ENCODE results near the gene OR2AG2. TPM values are rescaled to one million over a fixed set of nuclear protein-coding genes. Genes with fewer than 3 reads are reported as not detected.

The OR2AG2 gene
- total RNA-seq, 1 donor from 2014 or later, result 0.78 TPM

- TF ChIP-seq CTCF (IDR thresholded peaks at IDR 0.05; ENCODE audit: partially characterized antibody, unreplicated experiment), result no peak
- Mint-ChIP-seq H3K9me3 (ENCODE audit: unreplicated experiment) (no peaks in the 10 kb centered on the region), H3K36me3 (ENCODE audit: unreplicated experiment) (no peaks in the 10 kb centered on the region), H3K27ac (ENCODE audit: unreplicated experiment) (no peak overlapping the region), H3K4me3 (ENCODE audit: unreplicated experiment) (no peak overlapping the region), H3K4me1 (ENCODE audit: low read depth, unreplicated experiment) (no peaks in the 10 kb centered on the region), H3K27me3 (ENCODE audit: unreplicated experiment) (no peaks in the 10 kb centered on the region)
- no peak for DNase-seq
These were observed 46.3 kb downstream of the OR2AG2 start for GRCh38 chr11:6725386-6725896.

- no peak overlapping the region for H3K4me3 Mint-ChIP-seq (ENCODE audit: unreplicated experiment)
- TF ChIP-seq CTCF (IDR thresholded peaks at IDR 0.05; ENCODE audit: partially characterized antibody, unreplicated experiment), result no peak
- H3K9me3 Mint-ChIP-seq (ENCODE audit: unreplicated experiment), result no peaks in the 10 kb centered on the region
- no peak overlapping the region for H3K27ac Mint-ChIP-seq (ENCODE audit: unreplicated experiment)
- no peak for DNase-seq
- H3K27me3 Mint-ChIP-seq (ENCODE audit: unreplicated experiment), result no peaks in the 10 kb centered on the region
- no peaks in the 10 kb centered on the region for H3K36me3 Mint-ChIP-seq (ENCODE audit: unreplicated experiment)
- H3K4me1 Mint-ChIP-seq (ENCODE audit: low read depth, unreplicated experiment), result no peaks in the 10 kb centered on the region
These were observed 47.8 kb downstream of the OR2AG2 start for GRCh38 chr11:6724013-6724412.

- H3K27me3 Mint-ChIP-seq (ENCODE audit: unreplicated experiment), result no peaks in the 10 kb centered on the region
These were observed 50.4 kb downstream of the OR2AG2 start for GRCh38 chr11:6721343-6721742.

GRCh38 chr11:6719576-6719975 is 52.2 kb downstream of the OR2AG2 start:
- H3K9me3 Mint-ChIP-seq (ENCODE audit: unreplicated experiment), result no peaks in the 10 kb centered on the region
- no peaks in the 10 kb centered on the region for H3K27me3 Mint-ChIP-seq (ENCODE audit: unreplicated experiment)
- H3K27ac Mint-ChIP-seq (ENCODE audit: unreplicated experiment), result no peak overlapping the region
- H3K36me3 Mint-ChIP-seq (ENCODE audit: unreplicated experiment), result no peaks in the 10 kb centered on the region
- no peaks in the 10 kb centered on the region for H3K4me1 Mint-ChIP-seq (ENCODE audit: low read depth, unreplicated experiment)
- no peak for DNase-seq
- no peak for TF ChIP-seq CTCF (IDR thresholded peaks at IDR 0.05; ENCODE audit: partially characterized antibody, unreplicated experiment)
- no peak overlapping the region for H3K4me3 Mint-ChIP-seq (ENCODE audit: unreplicated experiment)

More at GRCh38 chr11:6721343-6721742, 50.4 kb downstream of the OR2AG2 start:
- TF ChIP-seq CTCF (IDR thresholded peaks at IDR 0.05; ENCODE audit: partially characterized antibody, unreplicated experiment), result no peak
- Mint-ChIP-seq H3K27ac (ENCODE audit: unreplicated experiment) (no peak overlapping the region), H3K9me3 (ENCODE audit: unreplicated experiment) (no peaks in the 10 kb centered on the region), H3K4me3 (ENCODE audit: unreplicated experiment) (no peak overlapping the region), H3K4me1 (ENCODE audit: low read depth, unreplicated experiment) (no peaks in the 10 kb centered on the region), H3K36me3 (ENCODE audit: unreplicated experiment) (no peaks in the 10 kb centered on the region)
- DNase-seq, result no peak

GRCh38 chr11:6717426-6717825 is 54.4 kb downstream of the OR2AG2 start:
- H3K27ac Mint-ChIP-seq (ENCODE audit: unreplicated experiment), result no peak overlapping the region
- DNase-seq, result no peak
- H3K27me3 Mint-ChIP-seq (ENCODE audit: unreplicated experiment), result no peaks in the 10 kb centered on the region
- no peaks in the 10 kb centered on the region for H3K9me3 Mint-ChIP-seq (ENCODE audit: unreplicated experiment)
- no peaks in the 10 kb centered on the region for H3K4me1 Mint-ChIP-seq (ENCODE audit: low read depth, unreplicated experiment)
- no peak overlapping the region for H3K4me3 Mint-ChIP-seq (ENCODE audit: unreplicated experiment)
- no peak for TF ChIP-seq CTCF (IDR thresholded peaks at IDR 0.05; ENCODE audit: partially characterized antibody, unreplicated experiment)
- peaks cover 4% of the 10 kb centered on the region for H3K36me3 Mint-ChIP-seq (ENCODE audit: unreplicated experiment)

Other genes starting within 250 kb of the OR2AG2 start
- 16.2 TPM for gene RRP8, start 168.4 kb downstream of the OR2AG2 start, total RNA-seq (ENCODE audit: unreplicated experiment)
- 168 TPM for gene ILK, start 168.2 kb downstream of the OR2AG2 start, total RNA-seq (ENCODE audit: unreplicated experiment)
- 124 TPM for gene TAF10, start 159.8 kb downstream of the OR2AG2 start, total RNA-seq (ENCODE audit: unreplicated experiment)
- gene TPP1, start 152.6 kb downstream of the OR2AG2 start, total RNA-seq (ENCODE audit: unreplicated experiment), result 37.7 TPM
- 91.5 TPM for gene DCHS1, start 116.2 kb downstream of the OR2AG2 start, total RNA-seq (ENCODE audit: unreplicated experiment)
- 23.3 TPM for gene MRPL17, start 88.6 kb downstream of the OR2AG2 start, total RNA-seq (ENCODE audit: unreplicated experiment)
- not detected for gene OR2AG1, start 11.0 kb upstream of the OR2AG2 start, total RNA-seq (ENCODE audit: unreplicated experiment)
- 0.56 TPM for gene OR6A2, start 27.7 kb upstream of the OR2AG2 start, total RNA-seq (ENCODE audit: unreplicated experiment)
- gene OR10A5, start 73.7 kb upstream of the OR2AG2 start, total RNA-seq (ENCODE audit: unreplicated experiment), result not detected
- not detected for gene OR10A2, start 91.1 kb upstream of the OR2AG2 start, total RNA-seq (ENCODE audit: unreplicated experiment)
- gene OR10A4, start 104.6 kb upstream of the OR2AG2 start, total RNA-seq (ENCODE audit: unreplicated experiment), result not detected
- 0.64 TPM for gene OR2D2, start 120.5 kb upstream of the OR2AG2 start, total RNA-seq (ENCODE audit: unreplicated experiment)
- gene OR2D3, start 149.0 kb upstream of the OR2AG2 start, total RNA-seq (ENCODE audit: unreplicated experiment), result not detected
- gene ZNF215, start 154.4 kb upstream of the OR2AG2 start, total RNA-seq (ENCODE audit: unreplicated experiment), result 7.0 TPM
- gene ZNF214, start 248.4 kb upstream of the OR2AG2 start, total RNA-seq (ENCODE audit: unreplicated experiment), result 1.8 TPM
- gene NLRP14, start 248.5 kb upstream of the OR2AG2 start, total RNA-seq (ENCODE audit: unreplicated experiment), result not detected